GM12878 (cell line): ENCODE measurements around the gene KPNA3.

Source experiments
- CHD1 ChIP-seq: IDR thresholded peaks from 2 replicates; pipeline ENCODE4 v1.6.1; 2012; ENCODE audit warnings: low read depth, low read length, improper control_type of control experiment
- CTCF ChIP-seq, 3 experiments: IDR thresholded peaks in 2 of 3; conservative IDR thresholded peaks in 1 of 3; 2 replicates each; pipeline ENCODE4 v1.5.1; 2011; ENCODE audit warnings: low read depth in 3 of 3, low read length in 3 of 3, mild to moderate bottlenecking in 3 of 3, control low read depth in 2 of 3, moderate library complexity in 2 of 3, inconsistent platforms in 1 of 3, mixed read lengths in 1 of 3; ENCODE audit not compliant: control insufficient read depth in 2 of 3, insufficient read depth in 1 of 3; ENCODE audit errors: extremely low read depth in 1 of 3
- FOS ChIP-seq: IDR thresholded peaks from 3 replicates; pipeline ENCODE4 v1.6.1; 2011; ENCODE audit warnings: borderline replicate concordance; ENCODE audit not compliant: insufficient read length; ENCODE audit errors: extremely low read depth
- NFYB ChIP-seq: IDR thresholded peaks from 2 replicates; pipeline ENCODE4 v1.6.1; 2011; ENCODE audit warnings: low read depth, mild to moderate bottlenecking, low read length, improper control_type of control experiment, moderate library complexity; ENCODE audit not compliant: insufficient read depth
- POLR2A ChIP-seq: IDR thresholded peaks from 2 replicates; pipeline ENCODE4 v1.6.1; 2011; ENCODE audit warnings: low read depth, mild to moderate bottlenecking, low read length
- POLR2AphosphoS5 ChIP-seq: IDR thresholded peaks from 2 replicates; pipeline ENCODE4 v1.6.1; 2011; ENCODE audit warnings: mild to moderate bottlenecking, low read length, inconsistent platforms
- RFX5 ChIP-seq: IDR thresholded peaks from 2 replicates; pipeline ENCODE4 v1.6.1; 2011; ENCODE audit warnings: low read depth, low read length, improper control_type of control experiment
- SMAD5 ChIP-seq: IDR thresholded peaks from 2 replicates; pipeline ENCODE4 v1.6.1; 2016; ENCODE audit warnings: antibody characterized with exemption, low read depth
- ZNF274 ChIP-seq: IDR thresholded peaks from one replicate; pipeline ENCODE4 v1.8.0; 2011; ENCODE audit not compliant: insufficient read length, insufficient read depth
- ZNF687 ChIP-seq: fragments of 450-650 bp; IDR thresholded peaks from 2 replicates; pipeline ENCODE4 v1.6.1; 2017; ENCODE audit warnings: mild to moderate bottlenecking, moderate library complexity

DNA sequence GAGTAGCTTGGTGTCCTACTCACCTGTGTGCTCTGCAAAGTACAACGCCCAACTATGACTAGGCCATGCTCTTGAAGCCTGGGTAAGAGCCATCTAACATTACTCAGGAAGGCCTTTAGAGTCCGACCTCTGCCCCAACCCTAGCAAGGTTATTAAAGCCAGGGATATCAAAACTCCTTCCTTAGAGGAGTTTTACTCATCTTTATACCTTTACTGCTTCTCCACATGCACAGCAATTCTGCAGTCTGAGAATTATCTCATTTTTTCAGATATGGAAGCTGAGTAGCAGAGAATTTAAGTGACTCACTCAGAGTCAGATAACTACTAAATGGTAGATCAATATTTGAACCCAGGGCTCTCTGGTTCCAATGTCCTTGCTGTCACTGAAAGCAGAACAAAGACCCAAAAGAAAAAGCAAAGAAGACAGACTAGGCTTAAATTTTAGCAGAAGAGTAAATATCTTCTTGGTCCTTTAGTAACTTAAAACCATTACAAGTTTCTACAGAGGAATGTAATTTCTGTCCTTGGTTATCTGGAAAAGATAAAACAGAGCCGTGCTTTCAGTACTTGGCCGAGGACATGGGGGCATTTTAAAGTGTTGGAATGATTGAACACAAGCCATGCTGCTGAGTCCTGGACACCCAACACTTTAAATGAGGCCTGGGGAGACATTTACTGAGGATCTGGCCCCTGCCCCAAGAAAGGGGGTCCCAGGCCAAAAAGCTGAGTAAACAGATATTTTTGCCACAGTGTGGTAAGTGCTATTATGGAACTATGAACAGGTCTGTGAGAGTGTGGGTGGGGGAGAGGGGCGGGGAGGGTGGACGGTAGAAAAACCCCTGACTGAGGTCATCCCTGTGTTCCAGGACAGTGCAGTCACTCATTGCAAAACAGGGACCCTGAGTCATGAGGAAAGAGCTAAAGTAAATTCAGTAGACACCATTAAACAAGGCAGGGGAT is 18.4 kb upstream of the KPNA3 start:
- TF ChIP-seq POLR2AphosphoS5 (no peak), RFX5 (no peak), CHD1 (no peak), FOS (no peak), NFYB (no peak), POLR2A (no peak), ZNF274 (no peak), ZNF687 (no peak), SMAD5 (no peak), CTCF (IDR thresholded peaks at IDR 0.05 in 2 of 3, conservative IDR thresholded peaks at IDR 0.05 in 1 of 3; ENCODE audit: control insufficient read depth in 2 of 3, extremely low read depth in 1 of 3, insufficient read depth in 1 of 3, low read depth in 3 of 3, low read length in 3 of 3) (no peak)
